GM21447 (cell line): ENCODE data around the gene DCDC2B.
"Not testable (repeated sequence)": the region's sequence is repeated elsewhere in the genome, so short reads cannot be mapped to it uniquely, and the experiment has no call there.

Source experiments
- ATAC-seq: cut with Tn5 transposase; IDR thresholded peaks from one replicate; pipeline ENCODE4 v1.9.1; 2021; ENCODE audit not compliant: unreplicated experiment

Gene DCDC2B

GRCh38 chr1:32208891-32209328 is at the start of gene DCDC2B:
Gene DCDC2B, plus strand, starts transcription at chr1:32209089. Its CDS starts 5 bp downstream, at chr1:32209094.
- ATAC-seq: no peak

- no peak for ATAC-seq
These were observed 49.7 kb upstream of the DCDC2B start for GRCh38 chr1:32159189-32159588.

GRCh38 chr1:32163405-32163804 is 45.5 kb upstream of the DCDC2B start:
- ATAC-seq: no peak

GRCh38 chr1:32165633-32166032 is 43.3 kb upstream of the DCDC2B start:
- not testable (repeated sequence) for ATAC-seq

DNA sequence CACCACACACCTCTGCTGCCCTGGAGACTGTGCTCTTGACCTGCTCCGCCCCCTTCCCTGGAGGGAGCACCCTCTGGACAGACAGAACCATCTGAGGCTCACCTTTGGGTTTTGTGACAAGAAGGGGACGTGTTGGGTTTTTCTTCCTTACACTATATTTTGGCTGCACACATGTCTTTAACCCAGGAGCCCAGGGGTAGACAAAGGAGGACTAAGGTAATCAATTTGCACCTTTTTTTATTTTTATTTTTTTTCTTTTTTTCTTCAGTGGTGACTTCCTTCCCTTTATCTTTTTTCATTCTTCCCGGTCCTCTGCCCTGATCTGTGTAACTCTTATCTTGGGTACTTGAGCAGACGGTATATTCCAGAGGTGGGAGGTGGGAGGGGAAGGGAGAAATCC is 37.9 kb upstream of the DCDC2B start:
- ATAC-seq: no peak

GRCh38 chr1:32172621-32173245 is 36.2 kb upstream of the DCDC2B start:
- no peak for ATAC-seq

DNA sequence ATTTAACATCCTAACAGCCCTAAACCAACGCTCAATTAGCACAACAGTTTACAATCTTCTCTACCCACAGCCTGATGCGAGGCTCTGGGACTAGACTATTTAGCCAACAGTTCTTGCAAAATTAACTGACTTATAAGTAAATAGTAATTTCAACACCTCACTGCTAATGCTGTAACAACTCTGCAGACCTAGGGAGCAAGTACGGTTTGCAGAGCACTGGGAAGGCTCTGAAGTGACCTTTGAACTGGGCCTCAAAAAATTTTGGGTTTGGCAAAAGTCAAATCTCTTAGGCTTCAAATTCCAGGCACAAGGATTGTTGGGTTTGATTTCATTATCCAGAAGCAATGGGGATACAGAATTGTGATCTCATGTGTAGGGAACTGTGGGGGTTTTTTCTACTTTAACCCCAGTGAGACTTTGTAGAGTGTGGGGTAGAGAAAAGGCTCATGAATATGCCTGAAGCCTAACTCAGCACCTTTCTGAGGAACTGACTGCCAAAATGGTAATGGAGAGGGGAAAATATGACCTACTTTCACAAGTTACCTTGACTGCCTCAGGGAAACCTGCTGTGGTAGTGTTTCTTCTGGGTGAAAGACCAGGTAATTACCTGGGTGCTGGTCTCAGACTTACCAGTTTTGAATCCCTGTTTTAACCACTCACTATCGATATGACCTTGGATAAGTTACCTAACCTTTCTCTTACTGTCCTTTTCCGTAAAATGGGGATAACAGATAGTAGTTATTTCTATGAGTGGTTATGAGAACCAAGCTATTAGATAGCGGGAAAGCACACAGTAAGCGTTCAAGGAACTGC is 30.3 kb upstream of the DCDC2B start:
- ATAC-seq: no peak

- ATAC-seq: no peak
These were observed 29.8 kb upstream of the DCDC2B start for GRCh38 chr1:32179193-32179442.

DNA sequence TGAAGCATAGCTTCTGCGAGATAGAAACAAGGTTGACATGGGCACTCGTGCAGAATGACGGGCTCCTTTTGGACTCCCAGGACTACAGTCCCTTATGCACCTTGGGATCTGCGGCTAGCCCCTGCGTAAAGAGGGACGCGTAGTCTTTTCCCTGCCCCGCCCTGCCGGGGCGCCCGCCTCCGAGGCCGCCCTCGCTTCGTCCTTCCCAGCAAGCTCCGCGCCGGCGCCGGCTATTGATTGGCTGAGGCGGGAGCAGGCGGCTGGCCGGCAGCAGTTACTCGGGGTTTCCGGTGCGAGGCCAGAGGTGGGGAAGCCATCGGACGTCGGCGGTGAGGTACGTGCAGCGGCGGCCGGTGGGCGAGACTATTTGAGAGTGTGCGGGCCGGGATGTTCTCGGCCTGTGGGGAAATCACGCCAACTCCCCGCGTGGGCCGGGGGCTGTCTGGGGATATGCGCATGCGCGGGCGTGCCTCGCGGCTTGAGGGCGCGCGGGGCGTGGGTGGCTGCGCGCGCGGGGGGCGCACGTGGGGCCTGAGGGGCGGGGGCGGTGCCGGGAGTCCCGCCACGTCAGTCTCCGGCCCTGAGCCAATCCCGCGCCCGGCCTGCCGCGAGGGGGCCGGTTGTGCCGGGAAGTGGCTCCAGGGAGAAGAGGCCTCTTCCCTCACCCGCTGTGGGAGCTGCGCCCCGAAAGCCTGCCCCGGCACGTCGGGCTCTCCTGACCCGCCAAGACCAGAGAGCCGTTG is 29.3 kb upstream of the DCDC2B start, which contains the start of gene TXLNA:
TSS of gene TXLNA (plus strand) at position 233 of the 743 bp plus-strand sequence. CDS start 671 bp downstream, outside the sequence.
- peak; percentile 75 for ATAC-seq

GRCh38 chr1:32180186-32181060 is 28.5 kb upstream of the DCDC2B start:
- ATAC-seq: peak; percentile 27

- no peak for ATAC-seq
These were observed 27.8 kb upstream of the DCDC2B start for GRCh38 chr1:32181065-32181464.

GRCh38 chr1:32181563-32181962 is 27.3 kb upstream of the DCDC2B start:
- no peak for ATAC-seq

GRCh38 chr1:32182060-32182459 is 26.8 kb upstream of the DCDC2B start:
- ATAC-seq: no peak

DNA sequence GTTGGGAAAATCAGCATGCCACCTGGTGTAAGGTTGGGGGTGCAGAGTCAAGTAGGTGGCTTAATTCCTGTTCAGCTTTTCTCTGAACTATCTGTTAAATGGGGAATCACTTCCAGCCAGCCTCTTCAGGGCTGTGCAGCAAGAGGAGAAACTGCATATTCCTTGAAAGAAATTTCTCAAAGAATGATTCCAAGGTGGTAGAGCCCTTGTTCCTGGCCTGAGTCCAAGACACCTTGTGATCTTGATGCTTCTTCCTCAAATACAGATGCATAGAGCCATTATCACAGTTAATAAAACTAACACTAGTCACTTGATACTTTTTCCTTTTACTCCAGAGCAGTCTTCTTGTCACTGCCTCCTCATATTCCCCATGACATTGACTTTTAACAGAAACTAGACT is 24.2 kb upstream of the DCDC2B start:
- no peak for ATAC-seq

DNA sequence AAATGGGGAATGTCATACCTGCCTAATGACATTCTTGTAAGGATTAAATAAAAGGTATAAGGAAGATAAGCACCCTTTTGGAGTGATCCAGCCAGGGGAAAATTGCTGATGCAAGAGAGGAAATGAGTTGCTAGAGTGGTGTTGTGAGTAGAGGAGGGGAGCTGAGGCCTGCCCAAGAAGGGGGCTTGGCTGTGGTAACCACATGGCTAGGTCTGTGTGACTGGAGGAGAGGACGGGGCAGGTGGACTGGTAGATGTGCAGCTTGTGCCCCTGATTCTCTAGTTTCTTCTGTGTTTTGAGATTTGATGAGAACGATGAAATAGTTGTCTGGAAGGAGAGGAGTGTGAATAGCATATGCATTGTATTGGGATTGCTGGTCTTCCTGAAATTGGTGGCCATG is 22.8 kb upstream of the DCDC2B start:
- no peak for ATAC-seq

DNA sequence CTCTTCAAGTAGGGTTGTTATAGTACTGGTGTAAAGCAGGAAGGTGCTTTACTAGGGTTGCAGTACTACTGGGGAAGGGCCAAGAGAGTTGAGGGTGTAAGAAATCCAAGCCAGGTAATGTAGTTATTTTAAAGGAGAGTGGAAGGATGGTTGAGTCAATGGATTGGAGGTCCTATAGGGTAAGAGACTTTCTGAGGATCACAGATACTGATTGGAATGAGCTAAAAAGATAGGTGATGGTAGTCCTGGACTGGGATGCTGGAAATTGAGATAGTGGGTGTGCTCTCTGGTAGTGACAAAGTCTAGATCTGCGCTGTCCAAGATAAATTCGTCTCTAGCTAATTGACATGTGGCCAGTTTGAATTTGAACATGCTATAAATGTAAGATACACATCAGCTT is 22.4 kb upstream of the DCDC2B start:
- no peak for ATAC-seq

- ATAC-seq: no peak
These were observed 21.0 kb upstream of the DCDC2B start for GRCh38 chr1:32187850-32188249.

GRCh38 chr1:32192220-32192948 is 16.5 kb upstream of the DCDC2B start:
- ATAC-seq: no peak

- ATAC-seq: no peak
These were observed 13.9 kb upstream of the DCDC2B start for GRCh38 chr1:32194984-32195383.

- no peak for ATAC-seq
These were observed 13.4 kb upstream of the DCDC2B start for GRCh38 chr1:32195531-32195930.
